GM21423 (cell line): ENCODE results near the gene MX1.

Experiments used
- ATAC-seq: cut with Tn5 transposase; IDR thresholded peaks from one replicate; pipeline ENCODE4 v1.9.1; 2021; ENCODE audit warnings: mild to moderate bottlenecking, moderate library complexity; ENCODE audit not compliant: unreplicated experiment

The MX1 gene

GRCh38 chr21:41488080-41488479 lies 62.0 kb downstream of the MX1 start:
- no peak for ATAC-seq

GRCh38 chr21:41489329-41489728 lies 63.3 kb downstream of the MX1 start:
- no peak for ATAC-seq

GRCh38 chr21:41490330-41490729 lies 64.3 kb downstream of the MX1 start:
- ATAC-seq: no peak

GRCh38 chr21:41491412-41491811 lies 65.4 kb downstream of the MX1 start:
- no peak for ATAC-seq

- no peak for ATAC-seq
These were observed 68.2 kb downstream of the MX1 start for GRCh38 chr21:41494242-41494641.

GRCh38 chr21:41497008-41497407 lies 71.0 kb downstream of the MX1 start:
- ATAC-seq: no peak

GRCh38 chr21:41497788-41498187 lies 71.7 kb downstream of the MX1 start:
- no peak for ATAC-seq

- ATAC-seq: no peak
These were observed 73.9 kb downstream of the MX1 start for GRCh38 chr21:41499920-41500319.

- ATAC-seq: no peak
These were observed 74.3 kb downstream of the MX1 start for GRCh38 chr21:41500363-41500762.

- ATAC-seq: no peak
These were observed 74.9 kb downstream of the MX1 start for GRCh38 chr21:41500931-41501381.

GRCh38 chr21:41501919-41502318 lies 75.9 kb downstream of the MX1 start:
- no peak for ATAC-seq

- no peak for ATAC-seq
These were observed 77.3 kb downstream of the MX1 start for GRCh38 chr21:41503331-41503730.

GRCh38 chr21:41504030-41504429 lies 78.0 kb downstream of the MX1 start:
- ATAC-seq: no peak

GRCh38 chr21:41506005-41506594 lies 80.1 kb downstream of the MX1 start:
- ATAC-seq: no peak

- ATAC-seq: no peak
These were observed 80.8 kb downstream of the MX1 start for GRCh38 chr21:41506611-41507520.

- no peak for ATAC-seq
These were observed 81.7 kb downstream of the MX1 start, which contains the start of gene TMPRSS2 for GRCh38 chr21:41507521-41508414. Gene TMPRSS2, minus strand, starts transcription at chr21:41508158. Its CDS starts 10,025 bp downstream, at chr21:41498133.

- no peak for ATAC-seq
These were observed 82.5 kb downstream of the MX1 start for GRCh38 chr21:41508415-41509144.
